ENCODE results near the gene RNF39.
"Not testable (repeated sequence)": the region's sequence is repeated elsewhere in the genome, so short reads cannot be mapped to it uniquely, and the experiment has no call there.

The RNF39 gene

GRCh38 chr6:30075094-30075789, at the start of gene RNF39:
Gene RNF39 (minus strand): TSS chr6:30075769. CDS start chr6:30075585, 184 bp downstream.
- peak within 1 kb of the TSS in 1 of 2 donors; percentile 20 for H3K4me3 ChIP-seq (ENCODE audit: low read depth in 1 of 2, low read length in 2 of 2)
- no peak within 1 kb of the TSS for H3K9ac ChIP-seq (ENCODE audit: low read length)
- peaks cover 52 to 67% of the 10 kb centered on the region in 2 donors for H3K27me3 ChIP-seq (ENCODE audit: control insufficient read depth in 1 of 2, insufficient read depth in 2 of 2, low read length in 2 of 2)
- H3K4me1 ChIP-seq (ENCODE audit: insufficient read depth, low read length), result peaks cover 9% of the 10 kb centered on the region
- no peak within 1 kb of the TSS for H3K27ac ChIP-seq (ENCODE audit: low read depth, low read length)
- no peaks in the 10 kb centered on the region for H3K9me3 ChIP-seq (ENCODE audit: low read length)
- H3K36me3 ChIP-seq (ENCODE audit: insufficient read depth, low read length), result no peaks in the 10 kb centered on the region

GRCh38 chr6:30122515-30122914, 46.9 kb upstream of the RNF39 start:
- Histone ChIP-seq H3K9me3 (ENCODE audit: low read length) (no peaks in the 10 kb centered on the region), H3K27ac (ENCODE audit: low read depth, low read length) (no peak overlapping the region), H3K9ac (ENCODE audit: low read length) (no peak overlapping the region), H3K36me3 (ENCODE audit: insufficient read depth, low read length) (no peaks in the 10 kb centered on the region), H3K4me3 (ENCODE audit: low read depth in 1 of 2, low read length in 2 of 2) (no peak overlapping the region), H3K4me1 (ENCODE audit: insufficient read depth, low read length) (no peaks in the 10 kb centered on the region), H3K27me3 (ENCODE audit: control insufficient read depth in 1 of 2, insufficient read depth in 2 of 2, low read length in 2 of 2) (peaks cover 7 to 16% of the 10 kb centered on the region in 2 donors)

- Histone ChIP-seq H3K27me3 (ENCODE audit: control insufficient read depth in 1 of 2, insufficient read depth in 2 of 2, low read length in 2 of 2) (peaks cover 0 to 12% of the 10 kb centered on the region in 2 donors), H3K36me3 (ENCODE audit: insufficient read depth, low read length) (no peaks in the 10 kb centered on the region), H3K9me3 (ENCODE audit: low read length) (no peaks in the 10 kb centered on the region), H3K4me1 (ENCODE audit: insufficient read depth, low read length) (no peaks in the 10 kb centered on the region), H3K27ac (ENCODE audit: low read depth, low read length) (no peak overlapping the region), H3K4me3 (ENCODE audit: low read depth in 1 of 2, low read length in 2 of 2) (no peak overlapping the region), H3K9ac (ENCODE audit: low read length) (no peak overlapping the region)
These were observed 46.1 kb upstream of the RNF39 start for GRCh38 chr6:30121446-30122366.

- not testable (repeated sequence) for H3K27ac ChIP-seq (ENCODE audit: low read depth, low read length); H3K27me3 ChIP-seq (ENCODE audit: control insufficient read depth in 1 of 2, insufficient read depth in 2 of 2, low read length in 2 of 2); H3K36me3 ChIP-seq (ENCODE audit: insufficient read depth, low read length); H3K9me3 ChIP-seq (ENCODE audit: low read length); H3K4me3 ChIP-seq (ENCODE audit: low read depth in 1 of 2, low read length in 2 of 2); H3K9ac ChIP-seq (ENCODE audit: low read length); H3K4me1 ChIP-seq (ENCODE audit: insufficient read depth, low read length)
These were observed 43.1 kb upstream of the RNF39 start for GRCh38 chr6:30118691-30119090.

GRCh38 chr6:30116724-30117123, 41.2 kb upstream of the RNF39 start:
- Histone ChIP-seq H3K27ac (ENCODE audit: low read depth, low read length) (no peak overlapping the region), H3K4me3 (ENCODE audit: low read depth in 1 of 2, low read length in 2 of 2) (no peak overlapping the region), H3K4me1 (ENCODE audit: insufficient read depth, low read length) (no peaks in the 10 kb centered on the region), H3K9ac (ENCODE audit: low read length) (no peak overlapping the region), H3K27me3 (ENCODE audit: control insufficient read depth in 1 of 2, insufficient read depth in 2 of 2, low read length in 2 of 2) (peaks cover 4 to 5% of the 10 kb centered on the region in 2 donors), H3K36me3 (ENCODE audit: insufficient read depth, low read length) (no peaks in the 10 kb centered on the region), H3K9me3 (ENCODE audit: low read length) (no peaks in the 10 kb centered on the region)

GRCh38 chr6:30113841-30114240, 38.3 kb upstream of the RNF39 start:
- H3K9ac ChIP-seq (ENCODE audit: low read length), result no peak overlapping the region
- H3K27ac ChIP-seq (ENCODE audit: low read depth, low read length), result no peak overlapping the region

GRCh38 chr6:30113003-30113759, 37.6 kb upstream of the RNF39 start, which contains the start of gene TRIM31:
Gene TRIM31 (minus strand): TSS chr6:30113090. CDS start chr6:30112805, 285 bp downstream.
- Histone ChIP-seq H3K36me3 (ENCODE audit: insufficient read depth, low read length) (no peaks in the 10 kb centered on the region), H3K27me3 (ENCODE audit: control insufficient read depth in 1 of 2, insufficient read depth in 2 of 2, low read length in 2 of 2) (peaks cover 15 to 28% of the 10 kb centered on the region in 2 donors), H3K9me3 (ENCODE audit: low read length) (no peaks in the 10 kb centered on the region), H3K9ac (ENCODE audit: low read length) (no peak within 1 kb of the TSS), H3K27ac (ENCODE audit: low read depth, low read length) (no peak within 1 kb of the TSS), H3K4me3 (ENCODE audit: low read depth in 1 of 2, low read length in 2 of 2) (no peak within 1 kb of the TSS), H3K4me1 (ENCODE audit: insufficient read depth, low read length) (no peaks in the 10 kb centered on the region)

More at GRCh38 chr6:30113841-30114240, 38.3 kb upstream of the RNF39 start:
- H3K4me3 ChIP-seq (ENCODE audit: low read depth in 1 of 2, low read length in 2 of 2), result no peak overlapping the region
- no peaks in the 10 kb centered on the region for H3K36me3 ChIP-seq (ENCODE audit: insufficient read depth, low read length)
- H3K9me3 ChIP-seq (ENCODE audit: low read length), result no peaks in the 10 kb centered on the region
- no peaks in the 10 kb centered on the region for H3K4me1 ChIP-seq (ENCODE audit: insufficient read depth, low read length)
- peaks cover 10 to 23% of the 10 kb centered on the region in 2 donors for H3K27me3 ChIP-seq (ENCODE audit: control insufficient read depth in 1 of 2, insufficient read depth in 2 of 2, low read length in 2 of 2)

GRCh38 chr6:30112402-30112994, 36.9 kb upstream of the RNF39 start:
- Histone ChIP-seq H3K4me1 (ENCODE audit: insufficient read depth, low read length) (no peaks in the 10 kb centered on the region), H3K27me3 (ENCODE audit: control insufficient read depth in 1 of 2, insufficient read depth in 2 of 2, low read length in 2 of 2) (peaks cover 18 to 28% of the 10 kb centered on the region in 2 donors), H3K36me3 (ENCODE audit: insufficient read depth, low read length) (no peaks in the 10 kb centered on the region), H3K4me3 (ENCODE audit: low read depth in 1 of 2, low read length in 2 of 2) (no peak overlapping the region), H3K9ac (ENCODE audit: low read length) (no peak overlapping the region), H3K27ac (ENCODE audit: low read depth, low read length) (no peak overlapping the region), H3K9me3 (ENCODE audit: low read length) (no peaks in the 10 kb centered on the region)

- H3K9ac ChIP-seq (ENCODE audit: low read length), result no peak overlapping the region
- H3K4me3 ChIP-seq (ENCODE audit: low read depth in 1 of 2, low read length in 2 of 2), result no peak overlapping the region
- no peaks in the 10 kb centered on the region for H3K9me3 ChIP-seq (ENCODE audit: low read length)
- peaks cover 20 to 28% of the 10 kb centered on the region in 2 donors for H3K27me3 ChIP-seq (ENCODE audit: control insufficient read depth in 1 of 2, insufficient read depth in 2 of 2, low read length in 2 of 2)
- H3K36me3 ChIP-seq (ENCODE audit: insufficient read depth, low read length), result no peaks in the 10 kb centered on the region
- no peaks in the 10 kb centered on the region for H3K4me1 ChIP-seq (ENCODE audit: insufficient read depth, low read length)
- no peak overlapping the region for H3K27ac ChIP-seq (ENCODE audit: low read depth, low read length)
These were observed 35.8 kb upstream of the RNF39 start for GRCh38 chr6:30111266-30111856.

GRCh38 chr6:30104661-30105060, 29.1 kb upstream of the RNF39 start:
- Histone ChIP-seq H3K9me3 (ENCODE audit: low read length) (peaks cover 5% of the 10 kb centered on the region), H3K36me3 (ENCODE audit: insufficient read depth, low read length) (no peaks in the 10 kb centered on the region), H3K9ac (ENCODE audit: low read length) (no peak overlapping the region), H3K4me1 (ENCODE audit: insufficient read depth, low read length) (peaks cover 27% of the 10 kb centered on the region), H3K27me3 (ENCODE audit: control insufficient read depth in 1 of 2, insufficient read depth in 2 of 2, low read length in 2 of 2) (peaks cover 26 to 37% of the 10 kb centered on the region in 2 donors), H3K4me3 (ENCODE audit: low read depth in 1 of 2, low read length in 2 of 2) (no peak overlapping the region), H3K27ac (ENCODE audit: low read depth, low read length) (no peak overlapping the region)
